PFSK-1 (cell line): ENCODE results near the gene ZNF700.

ENCODE experiments used
- FOXP2 ChIP-seq: optimal IDR thresholded peaks from 2 replicates; pipeline ENCODE3; 2011; ENCODE audit warnings: borderline replicate concordance, control low read depth, inconsistent platforms; ENCODE audit not compliant: insufficient read depth; ENCODE audit errors: extremely low read length, extremely low read depth
- POLR2AphosphoS5 ChIP-seq: IDR thresholded peaks from 2 replicates; pipeline ENCODE4 v1.6.1; 2012; ENCODE audit warnings: low read depth, mild to moderate bottlenecking, control low read depth, low read length, moderate library complexity

DNA sequence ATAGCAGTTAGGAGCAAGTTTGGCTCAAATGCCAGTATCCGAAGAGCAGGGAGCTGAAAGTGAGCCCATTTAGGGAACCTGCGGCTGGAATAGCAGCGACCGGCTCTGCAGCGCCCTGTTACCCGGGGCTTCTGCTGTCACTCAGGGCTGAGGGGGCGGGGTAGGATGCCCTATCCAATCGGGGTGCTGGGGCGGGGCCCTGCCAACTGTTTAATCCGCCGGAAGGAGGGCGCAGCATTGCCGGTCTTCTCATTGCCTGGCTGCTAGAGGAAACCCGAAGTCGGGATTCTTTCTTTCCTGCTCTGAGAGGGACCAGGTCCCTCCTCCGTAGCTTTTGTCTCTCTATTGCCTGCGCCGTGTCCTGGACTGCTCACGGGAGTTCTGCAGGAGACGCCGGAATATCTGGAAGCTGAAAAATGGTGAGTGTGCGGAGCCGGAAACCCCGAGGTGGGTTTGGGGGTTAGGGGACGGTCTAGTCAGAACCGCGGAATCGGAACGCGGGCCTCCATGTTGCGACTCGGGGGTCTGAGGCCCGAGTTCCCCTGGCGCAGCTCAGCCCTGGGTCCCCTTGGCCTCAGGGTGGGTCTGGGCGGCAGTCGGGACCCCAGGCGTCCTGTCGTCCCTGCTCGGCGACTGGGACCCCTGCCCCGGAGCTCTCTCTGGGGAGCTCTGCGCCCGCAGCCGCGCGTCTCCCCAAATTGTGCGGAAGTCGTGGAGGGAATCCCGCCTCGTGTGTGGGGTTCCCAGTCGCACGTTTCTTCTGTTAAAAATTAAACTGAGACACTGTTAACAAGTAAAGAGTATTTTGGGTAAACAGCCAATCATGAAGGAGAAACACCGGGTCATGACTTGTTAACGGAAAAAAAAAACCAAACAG lies 62.7 kb downstream of the ZNF700 start:
- TF ChIP-seq FOXP2: no peak
- peak; percentile 70; the same call in 1 of the 2 replicates for TF ChIP-seq POLR2AphosphoS5
